Fibroblast of skin of right quadriceps (primary cell): Measurements from ENCODE around the gene IL21.
"Not testable (repeated sequence)": the region's sequence is repeated elsewhere in the genome, so short reads cannot be mapped to it uniquely, and the experiment has no call there.

Source experiments
- DNase-seq: peaks from one replicate; pipeline ENCODE4 v3.0.0-alpha.2; 2013

Gene IL21

DNA sequence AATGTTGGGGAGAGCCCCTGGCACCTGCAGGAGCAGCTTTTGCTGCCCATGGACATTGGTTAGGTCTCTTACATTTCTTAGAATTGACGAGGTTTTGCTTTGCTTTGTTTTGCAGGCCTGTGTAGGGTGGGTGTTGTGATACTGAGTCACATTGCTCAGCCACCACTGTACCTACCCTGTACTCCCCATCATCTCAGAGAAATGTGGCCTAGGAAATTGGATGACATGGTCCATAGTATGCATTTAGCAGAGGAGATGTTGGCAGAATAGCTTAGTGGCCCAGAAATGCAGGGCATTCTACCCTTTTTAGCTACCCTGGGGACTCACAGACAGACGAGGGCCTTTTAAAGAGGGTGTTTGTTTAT is 43.7 kb downstream of the IL21 start:
- no peak for DNase-seq

DNA sequence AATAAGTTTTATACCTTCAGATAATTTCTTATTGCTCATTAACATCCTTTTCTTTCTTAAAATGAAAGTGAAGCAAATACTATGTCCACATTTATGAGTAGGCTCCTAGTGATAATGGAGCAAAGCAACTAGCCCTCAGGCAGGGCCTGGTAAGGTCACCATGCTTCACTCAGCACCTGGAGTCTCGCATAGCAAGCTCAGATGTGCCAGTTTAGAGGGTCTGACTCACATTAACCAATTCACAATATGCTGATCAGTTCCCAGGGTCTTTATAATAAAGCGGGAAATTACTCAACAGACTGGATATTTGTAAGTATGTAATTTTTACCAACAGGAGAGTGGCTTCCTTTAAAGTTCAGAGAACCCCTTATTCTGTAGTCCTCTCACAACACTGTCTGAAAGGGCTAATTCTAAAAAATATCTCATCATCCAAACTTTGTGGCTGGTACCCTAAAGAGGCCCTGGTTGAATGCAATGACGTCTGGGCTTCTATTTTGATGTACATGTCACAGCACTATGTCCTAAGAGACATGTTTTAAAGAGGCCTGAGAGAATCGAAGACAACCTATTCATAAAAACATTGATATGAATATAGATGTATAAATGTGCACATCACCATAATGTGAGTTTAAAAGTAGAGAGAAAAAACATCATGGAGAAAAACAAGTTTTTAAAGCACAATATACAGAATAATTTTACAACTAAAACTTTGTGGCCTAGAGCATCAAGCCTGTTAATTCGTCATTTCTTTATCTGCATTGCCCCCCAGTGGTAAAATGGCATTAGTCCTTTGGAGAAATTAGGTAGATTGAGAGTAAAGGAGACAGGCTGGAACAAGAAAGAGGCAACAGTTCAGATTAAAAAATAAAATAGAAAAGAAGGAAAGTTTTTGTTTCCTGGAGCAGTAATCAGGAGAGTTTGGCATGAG is 44.3 kb downstream of the IL21 start:
- DNase-seq, result peak; percentile 50

DNA sequence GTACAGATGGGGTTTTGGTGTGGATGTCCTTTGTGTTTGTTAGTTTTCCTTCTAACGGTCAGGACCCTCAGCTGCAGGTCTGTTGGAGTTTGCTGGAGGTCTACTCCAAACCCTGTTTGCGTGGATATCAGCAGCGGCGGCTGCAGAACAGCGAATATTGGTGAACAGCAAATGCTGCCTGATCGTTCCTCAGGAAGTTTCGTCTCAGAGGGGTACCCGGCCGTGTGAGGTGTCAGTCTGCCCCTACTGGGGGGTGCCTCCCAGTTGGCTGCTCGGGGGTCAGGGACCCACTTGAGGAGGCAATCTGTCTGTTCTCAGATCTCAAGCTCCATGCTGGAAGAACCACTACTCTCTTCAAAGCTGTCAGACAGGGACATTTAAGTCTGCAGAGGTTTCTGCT is 46.5 kb downstream of the IL21 start:
- DNase-seq, result not testable (repeated sequence)

DNA sequence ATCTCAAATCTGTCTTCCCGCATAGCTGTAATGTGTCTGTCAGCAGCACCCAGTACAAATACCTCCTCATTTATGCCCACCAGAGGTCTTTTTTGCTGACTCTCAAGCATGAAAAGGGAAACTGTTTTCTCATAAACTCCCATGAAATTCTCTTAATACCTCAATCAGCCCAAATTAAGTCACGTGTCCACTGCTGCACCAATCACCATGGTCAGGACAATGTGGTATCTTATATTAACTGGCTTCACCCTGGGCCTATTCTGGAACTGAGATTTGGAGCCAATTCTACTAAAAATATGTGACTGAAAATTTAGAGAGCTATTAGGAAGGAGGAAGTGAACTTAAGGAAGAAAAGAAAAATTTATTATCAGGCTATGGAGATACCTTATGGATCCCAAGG is 58.4 kb downstream of the IL21 start:
- no peak for DNase-seq
